ENCODE results near the gene PPFIA1. TPM values are rescaled to one million over a fixed set of nuclear protein-coding genes. Genes with fewer than 3 reads are reported as not detected.
"Not testable (repeated sequence)": the region's sequence is repeated elsewhere in the genome, so short reads cannot be mapped to it uniquely, and the experiment has no call there.

PPFIA1 gene
- total RNA-seq, 1 donor from 2014 or later: 65.2 TPM

DNA sequence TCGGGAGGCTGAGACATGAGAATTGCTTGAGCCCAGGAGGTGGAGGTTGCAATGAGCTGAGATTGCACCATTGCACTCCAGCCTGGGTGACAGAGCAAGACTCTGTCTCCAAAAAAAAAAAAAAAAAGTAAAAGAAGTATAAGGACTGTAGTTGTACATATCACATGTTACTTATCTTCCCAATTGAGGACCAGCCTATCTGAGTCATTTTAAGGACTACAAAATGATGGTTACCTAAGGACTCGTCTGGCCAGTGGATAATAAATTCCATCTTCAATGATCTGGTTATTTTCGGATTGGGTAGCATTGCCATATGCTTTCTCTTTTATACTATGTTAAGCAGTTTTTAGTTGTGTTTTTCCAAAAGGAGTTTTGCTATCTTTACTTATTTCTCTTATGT lies 55.3 kb downstream of the PPFIA1 start:
- DNase-seq (ENCODE audit: low spot score): no peak

DNA sequence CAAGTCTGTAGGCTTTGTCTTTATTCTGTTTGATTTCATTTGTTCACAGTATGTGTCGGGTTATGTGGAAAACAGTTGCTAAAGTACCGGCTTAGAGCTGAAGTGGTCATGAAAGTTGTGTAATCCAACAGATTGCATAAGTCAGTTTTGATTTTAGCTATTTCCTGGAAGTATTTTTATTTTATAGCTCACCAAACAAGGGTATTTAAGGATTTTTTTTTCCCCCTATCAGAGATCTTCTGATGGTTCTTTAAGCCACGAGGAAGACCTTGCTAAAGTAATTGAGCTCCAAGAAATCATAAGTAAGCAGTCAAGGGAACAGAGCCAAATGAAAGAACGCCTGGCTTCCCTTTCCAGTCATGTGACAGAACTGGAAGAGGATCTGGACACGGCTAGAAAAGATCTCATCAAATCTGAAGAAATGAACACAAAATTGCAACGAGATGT lies 55.9 kb downstream of the PPFIA1 start:
- peak; percentile 52 for DNase-seq (ENCODE audit: low spot score)

GRCh38 chr11:70326833-70327232 lies 56.3 kb downstream of the PPFIA1 start:
- DNase-seq (ENCODE audit: low spot score): no peak

GRCh38 chr11:70327717-70328116 lies 57.2 kb downstream of the PPFIA1 start:
- DNase-seq (ENCODE audit: low spot score): no peak

GRCh38 chr11:70328556-70328955 lies 58.1 kb downstream of the PPFIA1 start:
- no peak for DNase-seq (ENCODE audit: low spot score)

DNA sequence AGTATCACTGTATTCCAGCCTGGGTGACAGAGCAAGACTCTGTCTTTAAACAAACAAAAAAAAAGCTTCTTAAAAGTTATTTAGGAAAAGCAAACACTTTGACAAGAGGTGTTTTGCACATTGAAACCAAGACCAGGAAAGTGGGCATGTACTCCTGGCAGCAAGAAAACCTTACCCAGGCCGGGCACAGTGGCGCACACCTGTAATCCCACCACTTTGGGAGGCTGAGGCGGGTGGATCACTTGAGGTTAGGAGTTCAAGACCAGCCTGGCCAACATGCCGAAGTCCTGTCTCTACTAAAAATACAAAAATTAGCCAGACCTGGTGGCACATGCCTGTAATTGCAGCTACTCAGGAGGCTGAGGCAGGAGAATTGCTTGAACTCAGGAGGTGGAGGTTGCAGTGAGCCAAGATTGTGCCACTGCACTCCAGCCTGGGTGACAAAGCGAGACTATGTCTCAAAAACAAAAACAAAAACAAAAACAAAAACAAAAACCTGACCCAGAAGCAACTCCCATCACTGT lies 60.9 kb downstream of the PPFIA1 start:
- DNase-seq (ENCODE audit: low spot score): not testable (repeated sequence)

DNA sequence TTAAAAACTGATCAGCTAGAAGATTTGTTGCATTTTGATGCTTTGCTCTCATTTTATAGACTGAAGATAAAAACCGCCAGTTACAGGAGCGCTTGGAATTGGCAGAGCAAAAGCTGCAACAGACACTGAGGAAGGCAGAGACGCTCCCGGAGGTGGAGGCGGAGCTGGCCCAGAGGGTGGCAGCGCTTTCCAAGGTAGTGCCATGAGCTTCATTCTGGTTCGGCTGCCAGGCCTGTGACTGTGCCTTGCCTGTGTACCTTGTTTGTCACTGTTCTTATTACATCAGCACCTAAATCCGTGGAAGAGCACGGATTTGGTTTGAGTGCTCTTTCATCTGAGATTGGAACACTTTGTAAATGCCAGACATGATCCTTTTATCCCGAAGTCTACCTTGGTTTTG lies 61.4 kb downstream of the PPFIA1 start:
- DNase-seq (ENCODE audit: low spot score): no peak

DNA sequence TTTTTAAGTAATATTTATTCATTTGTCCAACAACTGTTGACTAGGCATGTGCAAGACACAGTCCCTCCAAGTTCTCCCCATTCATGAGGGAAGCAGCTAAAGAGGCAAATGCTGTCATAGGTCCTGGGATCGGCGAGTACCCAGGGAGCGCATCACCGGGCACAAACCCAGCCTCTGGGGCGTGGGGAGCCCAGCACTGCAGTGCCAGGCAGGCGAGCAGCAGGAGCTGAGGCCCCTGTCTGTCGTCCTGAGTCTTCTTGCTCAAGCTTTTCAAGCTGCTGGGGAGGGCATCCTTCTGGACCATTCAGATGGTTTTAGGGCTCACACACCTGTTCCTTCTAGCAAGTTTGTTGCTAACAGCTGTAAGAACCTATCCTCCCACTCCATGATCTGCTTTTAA lies 62.1 kb downstream of the PPFIA1 start:
- DNase-seq (ENCODE audit: low spot score): no peak

DNA sequence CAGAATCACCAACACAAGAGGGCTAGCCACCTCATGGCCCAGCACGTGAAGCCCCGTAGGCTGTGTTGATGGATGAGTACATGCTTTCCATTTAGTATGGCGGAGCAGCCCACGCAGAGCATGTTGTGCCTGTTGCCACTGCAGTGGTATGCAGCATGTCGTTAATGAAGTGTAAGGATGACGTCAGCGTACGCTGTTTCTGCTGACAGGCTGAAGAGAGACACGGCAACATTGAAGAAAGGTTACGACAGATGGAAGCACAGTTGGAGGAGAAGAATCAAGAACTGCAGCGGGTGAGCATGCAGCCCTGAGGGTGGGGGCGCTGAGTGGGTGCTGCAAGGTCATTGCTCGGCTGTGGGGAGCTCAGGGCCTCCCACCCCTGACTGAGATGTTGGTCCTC lies 62.8 kb downstream of the PPFIA1 start:
- DNase-seq (ENCODE audit: low spot score): no peak

DNA sequence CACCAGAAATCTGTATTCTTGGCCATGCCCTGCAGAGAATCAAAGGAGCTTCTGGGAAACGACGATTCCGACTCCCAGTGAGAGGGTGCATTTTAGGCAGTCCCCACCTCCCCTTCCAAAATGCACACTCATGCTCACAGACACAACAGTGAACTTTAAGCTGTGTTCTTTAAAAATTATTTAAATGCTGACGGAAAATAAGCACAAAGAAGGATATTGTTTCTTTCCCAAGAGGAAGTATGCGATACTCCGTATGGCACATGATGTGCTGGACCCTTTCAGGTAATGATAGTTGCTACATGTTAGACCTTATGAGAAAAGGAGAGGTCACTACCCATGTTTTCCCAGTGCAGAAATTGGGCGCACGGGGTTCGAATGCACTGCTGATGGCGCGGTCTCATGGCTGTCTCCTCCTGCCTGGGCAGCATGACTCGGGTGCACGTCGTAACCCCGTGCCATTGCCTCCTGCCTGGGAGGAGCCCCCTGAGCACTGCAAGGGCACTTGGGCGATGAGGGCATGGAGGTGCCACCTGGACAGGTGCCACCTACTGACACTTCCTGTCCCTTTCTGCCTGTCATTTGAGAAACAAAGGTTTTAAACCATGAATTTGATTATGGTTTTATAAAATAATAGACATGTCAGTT lies 64.0 kb downstream of the PPFIA1 start:
- DNase-seq (ENCODE audit: low spot score): no peak

DNA sequence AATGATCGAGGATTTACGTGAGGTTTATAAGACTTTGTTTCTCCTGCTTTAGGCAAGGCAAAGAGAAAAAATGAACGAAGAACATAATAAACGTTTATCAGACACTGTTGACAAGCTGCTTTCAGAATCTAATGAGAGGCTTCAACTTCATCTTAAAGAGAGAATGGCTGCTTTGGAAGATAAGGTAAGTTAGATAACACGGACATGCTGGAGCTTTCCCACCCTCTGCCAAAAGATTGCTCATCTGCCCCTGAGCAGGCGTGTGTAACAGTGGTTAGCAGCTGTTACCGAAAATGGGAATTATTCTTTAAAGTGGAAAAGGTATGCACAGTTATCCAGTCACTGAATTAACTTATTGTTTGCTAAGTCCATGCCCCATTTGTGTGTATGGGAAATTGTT lies 65.0 kb downstream of the PPFIA1 start:
- DNase-seq (ENCODE audit: low spot score): no peak

DNA sequence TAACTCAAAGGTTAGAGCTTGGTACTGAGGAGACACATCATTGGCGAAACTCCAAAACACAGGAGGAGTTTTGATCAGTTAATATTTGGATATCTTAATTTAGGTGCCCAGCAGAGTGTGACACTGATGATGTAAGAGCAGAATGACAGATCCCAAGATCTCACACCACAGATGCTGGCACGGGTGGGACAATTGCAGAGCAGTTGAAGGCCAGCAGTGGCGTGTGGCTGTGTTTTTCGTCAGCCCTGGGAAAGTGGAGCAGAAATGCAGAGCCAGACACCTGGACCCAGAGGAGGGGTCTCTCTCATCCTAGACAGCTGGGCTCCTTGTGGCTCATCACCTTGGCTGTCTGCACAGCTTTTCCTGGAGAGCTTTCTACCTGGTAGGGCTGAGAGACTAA lies 68.1 kb downstream of the PPFIA1 start:
- DNase-seq (ENCODE audit: low spot score): no peak

DNA sequence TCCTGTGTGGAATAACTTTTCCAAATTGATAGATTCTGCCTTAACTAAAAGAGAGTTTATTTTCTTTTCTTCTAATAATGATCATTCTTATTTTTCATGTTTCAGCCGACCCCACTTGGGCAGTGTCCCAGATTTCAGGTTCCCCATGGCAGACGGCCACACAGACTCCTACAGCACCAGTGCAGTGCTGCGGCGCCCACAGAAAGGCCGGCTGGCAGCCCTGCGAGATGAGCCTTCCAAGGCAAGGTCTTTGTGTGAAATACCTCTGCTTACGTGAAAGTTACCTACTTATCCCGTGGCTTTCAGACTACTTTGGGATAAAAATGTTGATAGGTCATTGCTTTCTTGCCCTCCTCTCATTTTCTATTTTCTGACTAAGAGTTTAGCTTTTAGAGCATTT lies 68.6 kb downstream of the PPFIA1 start:
- DNase-seq (ENCODE audit: low spot score): no peak

DNA sequence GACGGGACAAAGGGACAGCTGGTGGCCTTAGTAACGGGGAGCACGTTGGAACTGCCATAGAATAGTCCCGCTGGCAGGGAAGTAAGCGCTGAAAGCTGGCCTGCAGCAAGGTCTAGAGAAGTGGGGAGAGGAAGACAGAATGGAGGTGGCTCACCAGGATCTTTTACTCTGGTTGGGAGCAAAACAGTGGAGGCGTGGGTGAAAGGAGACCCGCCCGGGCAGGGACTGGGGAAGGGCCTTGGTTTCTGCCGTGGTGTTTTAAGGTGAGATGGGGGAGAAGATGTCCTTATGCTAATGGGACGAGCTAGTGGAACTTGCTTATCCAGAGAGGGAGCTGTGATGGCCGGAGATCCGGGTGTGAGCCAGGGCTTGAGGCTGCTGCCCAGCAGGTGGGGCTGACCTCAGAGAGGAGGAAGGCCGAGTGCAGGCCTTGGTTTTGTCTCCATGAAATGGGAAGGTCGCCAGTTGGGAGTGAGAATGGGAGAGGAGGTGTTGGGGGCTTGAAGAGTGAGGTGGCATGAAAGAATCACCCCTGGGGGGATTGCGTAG lies 71.5 kb downstream of the PPFIA1 start:
- DNase-seq (ENCODE audit: low spot score): no peak

- no peak for DNase-seq (ENCODE audit: low spot score)
These were observed 73.1 kb downstream of the PPFIA1 start for GRCh38 chr11:70343636-70344035.

DNA sequence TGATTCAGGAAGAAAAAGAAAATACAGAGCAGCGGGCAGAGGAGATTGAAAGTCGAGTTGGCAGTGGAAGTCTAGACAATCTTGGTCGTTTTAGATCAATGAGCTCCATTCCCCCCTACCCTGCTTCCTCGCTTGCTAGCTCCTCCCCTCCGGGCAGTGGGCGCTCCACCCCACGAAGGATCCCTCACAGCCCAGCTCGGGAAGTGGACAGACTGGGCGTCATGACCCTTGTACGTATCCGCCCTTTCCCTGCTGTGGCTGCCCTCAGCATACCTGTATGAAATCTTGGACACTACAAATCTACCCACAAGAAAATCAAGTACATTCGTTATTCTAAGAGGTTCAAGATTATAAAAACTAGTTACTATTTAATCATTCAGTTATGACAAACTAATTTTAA lies 77.7 kb downstream of the PPFIA1 start:
- no peak for DNase-seq (ENCODE audit: low spot score)

GRCh38 chr11:70348608-70349007 lies 78.1 kb downstream of the PPFIA1 start:
- DNase-seq (ENCODE audit: low spot score): no peak

- no peak for DNase-seq (ENCODE audit: low spot score)
These were observed 81.2 kb downstream of the PPFIA1 start for GRCh38 chr11:70351646-70352045.

GRCh38 chr11:70352100-70352499 lies 81.6 kb downstream of the PPFIA1 start:
- DNase-seq (ENCODE audit: low spot score): no peak

DNA sequence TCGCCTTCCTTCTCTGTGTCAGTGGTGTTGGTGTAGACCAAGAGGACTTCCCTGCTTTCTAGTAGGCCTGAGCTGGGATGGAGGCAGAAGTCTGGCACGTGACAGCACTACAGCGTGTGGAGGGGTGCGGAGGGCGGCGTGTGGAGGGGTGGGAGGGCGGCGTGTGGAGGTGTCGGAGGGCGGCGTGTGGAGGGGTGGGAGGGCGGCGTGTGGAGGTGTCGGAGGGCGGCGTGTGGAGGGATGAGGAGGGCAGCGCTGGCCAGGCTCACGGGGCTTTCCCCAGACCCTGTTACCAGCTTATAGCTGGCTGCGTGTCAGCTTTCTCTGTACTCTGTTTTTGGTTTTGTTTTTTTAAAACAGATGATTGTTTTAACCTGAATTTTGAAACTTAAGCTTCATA lies 82.1 kb downstream of the PPFIA1 start:
- no peak for DNase-seq (ENCODE audit: low spot score)

GRCh38 chr11:70353329-70353728 lies 82.8 kb downstream of the PPFIA1 start:
- no peak for DNase-seq (ENCODE audit: low spot score)

DNA sequence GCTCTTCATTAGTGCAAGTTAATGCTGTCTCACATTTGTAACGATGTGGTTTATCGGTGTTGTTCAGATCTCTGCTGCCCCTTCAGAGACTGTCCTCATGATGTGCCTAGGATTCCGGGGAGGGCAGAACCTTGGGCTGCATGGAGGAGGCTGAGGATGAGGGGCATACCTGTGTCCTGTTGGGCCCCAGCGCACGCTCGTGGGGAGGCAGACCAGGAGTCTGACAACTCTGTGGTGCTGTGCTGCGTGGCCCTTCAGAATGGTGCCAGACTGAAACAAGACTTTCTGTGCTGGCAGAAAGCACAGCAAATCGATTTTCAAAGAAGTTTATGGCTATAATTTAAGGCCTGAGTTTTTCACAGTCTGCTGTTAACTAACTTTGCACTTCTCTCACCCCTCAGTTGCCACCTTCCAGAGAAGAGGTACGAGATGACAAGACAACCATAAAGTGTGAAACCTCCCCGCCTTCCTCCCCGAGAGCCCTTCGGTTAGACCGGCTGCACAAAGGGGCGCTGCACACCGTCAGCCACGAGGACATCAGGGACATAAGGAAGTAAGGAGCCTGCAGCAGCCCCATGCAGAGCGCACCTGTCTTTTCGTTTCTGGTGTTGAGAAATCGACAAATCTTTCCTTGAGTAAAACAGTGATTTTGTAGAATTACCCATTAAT lies 83.5 kb downstream of the PPFIA1 start:
- no peak for DNase-seq (ENCODE audit: low spot score)

DNA sequence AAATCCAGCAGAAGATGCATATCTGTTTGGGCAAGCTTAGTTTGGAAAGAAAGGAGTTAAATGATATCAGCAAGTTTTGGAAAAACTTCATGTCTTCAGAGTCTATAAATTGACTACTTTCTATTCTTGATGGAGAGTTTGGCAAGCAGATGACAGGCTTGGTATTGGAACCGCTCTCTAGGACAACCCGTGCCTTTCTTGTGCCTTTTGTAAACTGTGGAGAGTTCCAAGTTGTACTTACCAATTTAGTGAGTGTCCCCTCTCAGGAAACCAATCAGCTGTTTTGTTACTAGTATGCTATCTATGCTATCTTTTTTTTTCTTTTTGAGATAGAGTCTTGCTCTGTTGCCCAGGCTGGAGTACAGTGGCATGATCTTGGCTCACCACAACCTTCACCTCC lies 84.1 kb downstream of the PPFIA1 start:
- no peak for DNase-seq (ENCODE audit: low spot score)

All from ureter (tissue), 1 donor.